GM23338 (cell line): Measurements from ENCODE around the gene NXPE3. TPM values are rescaled to one million over a fixed set of nuclear protein-coding genes. Genes with fewer than 3 reads are reported as not detected.

ENCODE experiments used
- ATAC-seq: fragments of 200-7000 bp; cut with Tn5 transposase; 3 replicates; pipeline ENCODE4 v1.9.1; 2020
- DNase-seq: peaks from one replicate; pipeline ENCODE4 v3.0.0-alpha.2; 2015; ENCODE audit warnings: low spot score
- H2AFZ ChIP-seq: fragments of 200-600 bp; sonication (generic); 2 replicates; pipeline ENCODE4 v1.8.0; 2016; ENCODE audit warnings: antibody characterized with exemption, mild to moderate bottlenecking, moderate library complexity
- H3F3A ChIP-seq: fragments of 200-600 bp; sonication (generic); replicated peaks from 2 replicates; pipeline ENCODE4 v1.8.0; 2017; ENCODE audit warnings: antibody characterized with exemption, mixed run types, low read depth
- H3K27ac ChIP-seq: fragments of 200-600 bp; sonication (generic); 2 replicates; pipeline ENCODE4 v1.6.1; 2016; ENCODE audit warnings: low read depth
- H3K27me3 ChIP-seq: fragments of 200-600 bp; sonication (generic); 2 replicates; pipeline ENCODE4 v1.8.0; 2016; ENCODE audit warnings: mild to moderate bottlenecking, mixed run types, moderate library complexity; ENCODE audit not compliant: insufficient read depth
- H3K36me3 ChIP-seq: fragments of 200-600 bp; sonication (generic); 2 replicates; pipeline ENCODE4 v1.8.0; 2016; ENCODE audit warnings: mild to moderate bottlenecking; ENCODE audit not compliant: insufficient read depth
- H3K4me1 ChIP-seq: fragments of 200-600 bp; sonication (generic); 2 replicates; pipeline ENCODE4 v1.8.0; 2016; ENCODE audit warnings: mild to moderate bottlenecking, moderate library complexity; ENCODE audit not compliant: insufficient read depth
- H3K4me2 ChIP-seq: fragments of 200-600 bp; sonication (generic); 2 replicates; pipeline ENCODE4 v1.7.1; 2017; ENCODE audit warnings: mixed run types
- H3K4me3 ChIP-seq: fragments of 200-600 bp; sonication (generic); 2 replicates; pipeline ENCODE4 v1.6.1; 2016; ENCODE audit warnings: mixed run types
- H3K79me2 ChIP-seq: fragments of 200-600 bp; sonication (generic); replicated peaks from 2 replicates; pipeline ENCODE4 v1.8.0; 2017; ENCODE audit warnings: mild to moderate bottlenecking; ENCODE audit not compliant: insufficient read depth
- H3K9me2 ChIP-seq: fragments of 200-600 bp; sonication (generic); 2 replicates; pipeline ENCODE4 v1.8.0; 2017; ENCODE audit not compliant: insufficient read depth
- H4K20me1 ChIP-seq: fragments of 200-600 bp; sonication (generic); replicated peaks from 2 replicates; pipeline ENCODE4 v1.8.0; 2017; ENCODE audit warnings: mild to moderate bottlenecking; ENCODE audit not compliant: insufficient read depth
- H3K27ac Mint-ChIP-seq: 2 replicates; pipeline ENCODE4 v1.8.0; 2020; ENCODE audit warnings: inconsistent platforms, mild to moderate bottlenecking, moderate library complexity, mixed read lengths
- H3K27me3 Mint-ChIP-seq: 3 replicates; pipeline ENCODE4 v1.8.0; 2022; ENCODE audit warnings: low read depth, mild to moderate bottlenecking, moderate library complexity, mixed read lengths, inconsistent platforms; ENCODE audit not compliant: insufficient read depth, poor library complexity
- H3K36me3 Mint-ChIP-seq: 3 replicates; pipeline ENCODE4 v1.8.0; 2021; ENCODE audit warnings: low read depth, mild to moderate bottlenecking, inconsistent platforms, moderate library complexity, mixed read lengths
- H3K4me1 Mint-ChIP-seq: 3 replicates; pipeline ENCODE4 v1.8.0; 2020; ENCODE audit warnings: mild to moderate bottlenecking, inconsistent platforms, mixed read lengths
- H3K4me3 Mint-ChIP-seq: 3 replicates; pipeline ENCODE4 v1.8.0; 2021; ENCODE audit warnings: moderate library complexity, mild to moderate bottlenecking, inconsistent platforms, mixed read lengths
- H3K9me3 Mint-ChIP-seq: 3 replicates; pipeline ENCODE4 v1.8.0; 2020; ENCODE audit warnings: moderate library complexity, mild to moderate bottlenecking, inconsistent platforms, mixed read lengths
- CREB1 ChIP-seq: fragments of 250-450 bp; sonication (Bioruptor Pico); IDR thresholded peaks from 2 replicates; pipeline ENCODE4 v1.5.0; 2020; ENCODE audit warnings: low read depth, mild to moderate bottlenecking, moderate library complexity
- EZH2 ChIP-seq: fragments of 200-600 bp; sonication (generic); IDR thresholded peaks from one replicate; pipeline ENCODE4 v1.8.0; 2017; ENCODE audit warnings: antibody characterized with exemption, mild to moderate bottlenecking, low read depth; ENCODE audit not compliant: unreplicated experiment
- EZH2phosphoT487 ChIP-seq: fragments of 200-600 bp; sonication (generic); IDR thresholded peaks from one replicate; pipeline ENCODE4 v1.8.1; 2018; ENCODE audit warnings: antibody characterized with exemption; ENCODE audit not compliant: unreplicated experiment
- JUNB ChIP-seq: IDR thresholded peaks from one replicate; pipeline ENCODE4 v1.6.1; 2016; ENCODE audit warnings: antibody characterized with exemption; ENCODE audit not compliant: unreplicated experiment
- NANOG ChIP-seq: IDR thresholded peaks from 2 replicates; pipeline ENCODE4 v1.6.1; 2016; ENCODE audit warnings: antibody characterized with exemption, borderline replicate concordance
- POLR2AphosphoS5 ChIP-seq: IDR thresholded peaks from 2 replicates; pipeline ENCODE4 v1.6.1; 2016; ENCODE audit warnings: antibody characterized with exemption, low read depth
- REST ChIP-seq: IDR thresholded peaks from one replicate; pipeline ENCODE4 v1.6.1; 2018; ENCODE audit warnings: antibody characterized with exemption; ENCODE audit not compliant: unreplicated experiment
- STAT1 ChIP-seq: IDR thresholded peaks from one replicate; pipeline ENCODE4 v1.6.1; 2016; ENCODE audit warnings: antibody characterized with exemption; ENCODE audit not compliant: unreplicated experiment
- ZNF114 ChIP-seq: fragments of 250-450 bp; sonication (Bioruptor Pico); IDR thresholded peaks from 2 replicates; pipeline ENCODE4 v1.5.0; 2020; ENCODE audit warnings: mild to moderate bottlenecking, moderate library complexity
- ZNF331 ChIP-seq: fragments of 250-450 bp; sonication (Bioruptor Pico); IDR thresholded peaks from 2 replicates; pipeline ENCODE4 v1.5.0; 2020; ENCODE audit warnings: low read depth, mild to moderate bottlenecking, moderate library complexity
- ZNF462 ChIP-seq: fragments of 250-450 bp; sonication (Bioruptor Pico); IDR thresholded peaks from 2 replicates; pipeline ENCODE4 v1.5.0; 2020; ENCODE audit warnings: mild to moderate bottlenecking, moderate library complexity
- polyA plus RNA-seq: library from polyadenylated mRNA; unstranded; fragments of >200 nt; fragmentation: Nextera tagmentation; extraction: Ambion mirVana; gene quantifications from 2 replicates; pipeline ENCODE4 v1.2.1, GENCODE V29; 2016
- total RNA-seq: library from RNA; depleted of rRNA; stranded (reverse); fragments of >200 nt; shearing (Covaris generic); gene quantifications from 2 replicates; pipeline ENCODE4 v1.2.3, GENCODE V29; 2014
- TF ChIP-seq, protein P1 (sequence below), 2 experiments: fragments of 200-600 bp in 1 of 2; sonication (generic) in 1 of 2; conservative IDR thresholded peaks; 2 replicates each; pipeline versions ENCODE4 v1.5.1 to v1.6.1; 2016 to 2017; ENCODE audit warnings: antibody characterized with exemption in 2 of 2, low read depth in 2 of 2, mild to moderate bottlenecking in 2 of 2, moderate library complexity in 1 of 2
- TF ChIP-seq, protein P2 (sequence below): IDR thresholded peaks from 2 replicates; pipeline ENCODE4 v1.6.1; 2016; ENCODE audit warnings: antibody characterized with exemption

NXPE3 gene
- total and polyA plus RNA-seq, 2 experiments from 2014 or later = 13.3 to 20.8 TPM

DNA sequence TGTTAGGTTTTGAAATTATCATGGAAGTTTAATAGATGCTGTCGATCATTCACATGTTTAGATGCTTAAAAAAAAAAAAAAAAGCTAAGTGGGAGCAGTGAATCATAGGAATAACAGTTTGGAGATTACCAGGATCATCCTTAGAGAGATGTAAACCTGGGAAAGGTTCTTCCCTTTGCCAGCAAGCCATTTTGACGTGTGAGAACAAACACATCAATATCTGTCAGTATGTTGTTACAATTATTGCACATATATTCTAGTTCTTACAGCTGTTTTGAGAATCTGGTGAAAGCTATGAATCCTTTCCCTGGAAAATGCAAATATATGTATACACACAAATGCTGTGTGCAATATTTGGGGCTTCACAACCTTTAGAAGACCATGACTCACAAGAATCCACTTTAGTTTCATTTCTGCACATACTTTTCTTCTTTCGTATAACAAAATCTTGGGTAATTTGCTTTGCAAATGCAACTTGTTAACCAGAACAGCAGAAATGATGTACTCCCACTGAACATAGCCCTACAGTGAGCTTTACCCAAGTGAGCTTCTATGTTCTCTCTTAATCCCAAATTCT is 82.3 kb downstream of the NXPE3 start:
- Mint-ChIP-seq H3K27ac (no peak overlapping the region), H3K36me3 (peaks cover 50% of the 10 kb centered on the region), H3K4me1 (peaks cover 3% of the 10 kb centered on the region; the same call in 2 of the 3 replicates), H3K9me3 (no peaks in the 10 kb centered on the region), H3K4me3 (no peak overlapping the region), H3K27me3 (peaks cover 2% of the 10 kb centered on the region)
- Histone ChIP-seq H3K27me3 (no peaks in the 10 kb centered on the region), H3K36me3 (peaks cover 34% of the 10 kb centered on the region), H3K4me1 (no peaks in the 10 kb centered on the region), H3F3A (peaks cover 3% of the 10 kb centered on the region; the same call in 1 of the 2 replicates), H3K4me2 (no peak overlapping the region), H3K79me2 (no peaks in the 10 kb centered on the region; the same call in 1 of the 2 replicates), H3K27ac (no peak overlapping the region), H3K4me3 (no peak overlapping the region), H4K20me1 (peaks cover 21% of the 10 kb centered on the region; the same call in 1 of the 2 replicates), H3K9me2 (no peaks in the 10 kb centered on the region), H2AFZ (no peak overlapping the region)
- no peak for TF ChIP-seq EZH2phosphoT487
- TF ChIP-seq STAT1 = no peak
- no peak for TF ChIP-seq EZH2
- TF ChIP-seq JUNB = no peak
- TF ChIP-seq ZNF331 = no peak
- no peak for TF ChIP-seq POLR2AphosphoS5
- no peak for TF ChIP-seq REST
- TF ChIP-seq, protein P1, sequence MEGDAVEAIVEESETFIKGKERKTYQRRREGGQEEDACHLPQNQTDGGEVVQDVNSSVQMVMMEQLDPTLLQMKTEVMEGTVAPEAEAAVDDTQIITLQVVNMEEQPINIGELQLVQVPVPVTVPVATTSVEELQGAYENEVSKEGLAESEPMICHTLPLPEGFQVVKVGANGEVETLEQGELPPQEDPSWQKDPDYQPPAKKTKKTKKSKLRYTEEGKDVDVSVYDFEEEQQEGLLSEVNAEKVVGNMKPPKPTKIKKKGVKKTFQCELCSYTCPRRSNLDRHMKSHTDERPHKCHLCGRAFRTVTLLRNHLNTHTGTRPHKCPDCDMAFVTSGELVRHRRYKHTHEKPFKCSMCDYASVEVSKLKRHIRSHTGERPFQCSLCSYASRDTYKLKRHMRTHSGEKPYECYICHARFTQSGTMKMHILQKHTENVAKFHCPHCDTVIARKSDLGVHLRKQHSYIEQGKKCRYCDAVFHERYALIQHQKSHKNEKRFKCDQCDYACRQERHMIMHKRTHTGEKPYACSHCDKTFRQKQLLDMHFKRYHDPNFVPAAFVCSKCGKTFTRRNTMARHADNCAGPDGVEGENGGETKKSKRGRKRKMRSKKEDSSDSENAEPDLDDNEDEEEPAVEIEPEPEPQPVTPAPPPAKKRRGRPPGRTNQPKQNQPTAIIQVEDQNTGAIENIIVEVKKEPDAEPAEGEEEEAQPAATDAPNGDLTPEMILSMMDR (conservative IDR thresholded peaks at IDR 0.05; ENCODE audit: low read depth in 2 of 2) = no peak
- no peak for TF ChIP-seq ZNF462 (CRISPR knock-in tag)
- TF ChIP-seq NANOG = no peak
- TF ChIP-seq, protein P2, sequence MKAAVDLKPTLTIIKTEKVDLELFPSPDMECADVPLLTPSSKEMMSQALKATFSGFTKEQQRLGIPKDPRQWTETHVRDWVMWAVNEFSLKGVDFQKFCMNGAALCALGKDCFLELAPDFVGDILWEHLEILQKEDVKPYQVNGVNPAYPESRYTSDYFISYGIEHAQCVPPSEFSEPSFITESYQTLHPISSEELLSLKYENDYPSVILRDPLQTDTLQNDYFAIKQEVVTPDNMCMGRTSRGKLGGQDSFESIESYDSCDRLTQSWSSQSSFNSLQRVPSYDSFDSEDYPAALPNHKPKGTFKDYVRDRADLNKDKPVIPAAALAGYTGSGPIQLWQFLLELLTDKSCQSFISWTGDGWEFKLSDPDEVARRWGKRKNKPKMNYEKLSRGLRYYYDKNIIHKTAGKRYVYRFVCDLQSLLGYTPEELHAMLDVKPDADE = no peak
- no peak for TF ChIP-seq CREB1 (CRISPR knock-in tag)
- no peak for TF ChIP-seq ZNF114 (CRISPR knock-in tag)
- DNase-seq = no peak
- no peak for ATAC-seq
